H1 (cell line): ENCODE results near the gene S100G. TPM values are rescaled to one million over a fixed set of nuclear protein-coding genes. Genes with fewer than 3 reads are reported as not detected.

ENCODE experiments used
- CTCF ChIA-PET: fragments of 300-600 bp; sonication (Branson Sonifier 250); formaldehyde crosslinking; loops from one replicate; lab custom pipeline; 2021; ENCODE audit not compliant: partially characterized antibody; lab: Charles Lee
- POLR2A ChIA-PET: fragments of 300-600 bp; sonication (Branson Sonifier 250); formaldehyde crosslinking; loops from one replicate; lab custom pipeline; 2021; ENCODE audit warnings: inconsistent platforms; ENCODE audit not compliant: partially characterized antibody; lab: Charles Lee
- DNase-seq, 2 experiments: peaks; one replicate each; pipeline versions ENCODE4 v3.0.0 to v3.0.0-alpha.2; 2010 to 2022; ENCODE audit warnings: low spot score in 2 of 2, low read depth in 1 of 2, mixed read lengths in 1 of 2
- FAIRE-seq: peaks from 2 replicates; lab custom pipeline; 2011; peaks lifted over from hg19 to GRCh38; lab: Jason Lieb, UNC
- H2AFZ ChIP-seq: 2 replicates; pipeline ENCODE4 v1.8.1; 2012; ENCODE audit warnings: low read length, inconsistent platforms
- H2AK5ac ChIP-seq: 2 replicates; pipeline ENCODE4 v1.6.1; 2013; ENCODE audit warnings: low read depth, low read length
- H2BK120ac ChIP-seq: replicated peaks from 2 replicates; pipeline ENCODE3; 2013; ENCODE audit warnings: low read depth, low read length, inconsistent platforms
- H2BK12ac ChIP-seq: 2 replicates; pipeline ENCODE4 v1.6.1; 2013; ENCODE audit warnings: low read depth, low read length
- H2BK15ac ChIP-seq: 2 replicates; pipeline ENCODE4 v1.6.1; 2013; ENCODE audit warnings: low read length
- H2BK20ac ChIP-seq: 2 replicates; pipeline ENCODE4 v1.6.1; 2013; ENCODE audit warnings: low read length
- H2BK5ac ChIP-seq: 2 replicates; pipeline ENCODE4 v1.6.1; 2013; ENCODE audit warnings: low read depth, low read length
- H3K14ac ChIP-seq: 2 replicates; pipeline ENCODE4 v1.6.1; 2013; ENCODE audit warnings: inconsistent platforms; ENCODE audit not compliant: insufficient read length
- H3K18ac ChIP-seq: 2 replicates; pipeline ENCODE4 v1.6.1; 2013; ENCODE audit warnings: low read length; ENCODE audit errors: extremely low read depth
- H3K23ac ChIP-seq: 2 replicates; pipeline ENCODE4 v1.6.1; 2013; ENCODE audit warnings: inconsistent platforms; ENCODE audit not compliant: insufficient read length
- H3K23me2 ChIP-seq: 2 replicates; pipeline ENCODE4 v1.6.1; 2013; ENCODE audit warnings: low read depth, low read length
- H3K27ac ChIP-seq: 2 replicates; pipeline ENCODE4 v1.6.1; 2011; ENCODE audit warnings: low read depth, low read length, inconsistent platforms
- H3K27me3 ChIP-seq, 4 experiments: replicated peaks in 1 of 4; 1 replicate in 1 of 4; 2 replicates in 3 of 4; pipeline versions ENCODE4 v1.6.1 to v1.8.1; 2011 to 2013; ENCODE audit warnings: low read length in 3 of 4, mild to moderate bottlenecking in 3 of 4, inconsistent platforms in 2 of 4, mixed read lengths in 2 of 4, moderate library complexity in 1 of 4; ENCODE audit not compliant: control insufficient read depth in 3 of 4, insufficient read depth in 3 of 4; ENCODE audit errors: extremely low read depth in 1 of 4
- H3K36me3 ChIP-seq, 4 experiments: 2 replicates each; pipeline versions ENCODE4 v1.6.1 to v1.8.1; 2011 to 2013; ENCODE audit warnings: mild to moderate bottlenecking in 4 of 4, low read length in 3 of 4, moderate library complexity in 2 of 4, control low read depth in 1 of 4, inconsistent platforms in 1 of 4; ENCODE audit not compliant: insufficient read depth in 4 of 4, control insufficient read depth in 2 of 4
- H3K4ac ChIP-seq: replicated peaks from 2 replicates; pipeline ENCODE3; 2013; ENCODE audit warnings: low read length, low read depth, mixed read lengths, inconsistent platforms; ENCODE audit not compliant: insufficient read length
- H3K4me1 ChIP-seq, 4 experiments: replicated peaks in 1 of 4; 1 replicate in 1 of 4; 2 replicates in 3 of 4; pipeline versions ENCODE4 v1.6.1 to v1.8.1; 2011 to 2013; ENCODE audit warnings: low read length in 3 of 4, inconsistent platforms in 2 of 4, mixed read lengths in 1 of 4; ENCODE audit not compliant: insufficient read depth in 4 of 4, control insufficient read depth in 3 of 4
- H3K4me2 ChIP-seq, 2 experiments: 2 replicates each; pipeline versions ENCODE4 v1.6.1 to v1.8.1; 2011 to 2013; ENCODE audit warnings: low read depth in 2 of 2, low read length in 2 of 2, control low read depth in 1 of 2, inconsistent platforms in 1 of 2, mild to moderate bottlenecking in 1 of 2; ENCODE audit not compliant: insufficient read depth in 1 of 2
- H3K4me3 ChIP-seq, 4 experiments: fragments of 200-600, 300-600 bp in 1 of 4; sonication (generic), shearing (Covaris generic), sonication (Bioruptor Twin) in 1 of 4; 2 replicates each; pipeline versions ENCODE4 v1.5.1 to v1.8.1; 2011 to 2016; ENCODE audit warnings: low read length in 4 of 4, low read depth in 3 of 4, control low read depth in 2 of 4, inconsistent platforms in 2 of 4, mild to moderate bottlenecking in 2 of 4, mixed read lengths in 1 of 4, moderate library complexity in 1 of 4; ENCODE audit not compliant: insufficient read depth in 2 of 4; ENCODE audit errors: extremely low read depth in 1 of 4
- H3K56ac ChIP-seq: replicated peaks from 2 replicates; pipeline ENCODE3; 2013; ENCODE audit warnings: low read depth, mild to moderate bottlenecking, mixed read lengths, low read length, inconsistent platforms; ENCODE audit not compliant: insufficient read length
- H3K79me1 ChIP-seq: 2 replicates; pipeline ENCODE4 v1.6.1; 2013; ENCODE audit warnings: low read depth, low read length, control low read depth
- H3K79me2 ChIP-seq, 2 experiments: 2 replicates each; pipeline versions ENCODE4 v1.6.1 to v1.8.1; 2012 to 2013; ENCODE audit warnings: low read length in 2 of 2, mild to moderate bottlenecking in 2 of 2, inconsistent platforms in 1 of 2; ENCODE audit not compliant: insufficient read depth in 2 of 2, control insufficient read depth in 1 of 2
- H3K9ac ChIP-seq, 4 experiments: replicated peaks in 1 of 4; 1 replicate in 1 of 4; 2 replicates in 3 of 4; pipeline versions ENCODE4 v1.6.1 to v1.8.1; 2011 to 2013; ENCODE audit warnings: low read depth in 3 of 4, low read length in 3 of 4, control low read depth in 2 of 4, mild to moderate bottlenecking in 2 of 4, moderate library complexity in 2 of 4, inconsistent platforms in 1 of 4; ENCODE audit errors: extremely low read depth in 1 of 4
- H3K9me3 ChIP-seq, 2 experiments: 2 replicates each; pipeline versions ENCODE4 v1.6.1 to v1.8.1; 2012 to 2013; ENCODE audit warnings: mild to moderate bottlenecking in 2 of 2, moderate library complexity in 2 of 2, control low read depth in 1 of 2, inconsistent platforms in 1 of 2, low read depth in 1 of 2, low read length in 1 of 2, mixed read lengths in 1 of 2; ENCODE audit not compliant: insufficient read depth in 2 of 2
- H4K20me1 ChIP-seq, 2 experiments: replicated peaks in 1 of 2; 2 replicates each; pipeline versions ENCODE3 to v1.8.1; 2011 to 2013; ENCODE audit warnings: inconsistent platforms in 2 of 2, low read length in 2 of 2, mild to moderate bottlenecking in 1 of 2; ENCODE audit not compliant: insufficient read depth in 2 of 2, control insufficient read depth in 1 of 2
- H4K5ac ChIP-seq: 2 replicates; pipeline ENCODE4 v1.6.1; 2013; ENCODE audit warnings: low read length, low read depth, mixed read lengths, inconsistent platforms; ENCODE audit not compliant: insufficient read length
- H4K8ac ChIP-seq: 2 replicates; pipeline ENCODE4 v1.8.0; 2013; ENCODE audit warnings: mild to moderate bottlenecking, moderate library complexity, low read length, inconsistent platforms; ENCODE audit not compliant: insufficient read depth; ENCODE audit errors: extremely low read depth
- H4K91ac ChIP-seq: replicated peaks from 2 replicates; pipeline ENCODE3; 2013; ENCODE audit warnings: low read length, mixed read lengths, inconsistent platforms; ENCODE audit not compliant: insufficient read length
- ASH2L ChIP-seq: fragments of 200-600, 300-600 bp; sonication (generic); IDR thresholded peaks from one replicate; pipeline ENCODE4 v1.7.1; 2017; ENCODE audit warnings: low read length
- CTBP2 ChIP-seq: IDR thresholded peaks from 2 replicates; pipeline ENCODE4 v1.7.0; 2011; ENCODE audit warnings: borderline replicate concordance, mild to moderate bottlenecking, moderate library complexity, mixed read lengths, low read length; ENCODE audit not compliant: insufficient read depth, insufficient read length
- KDM5A ChIP-seq: fragments of 200-600 bp; IDR thresholded peaks from 2 replicates; pipeline ENCODE4 v1.7.1; 2012; ENCODE audit warnings: mild to moderate bottlenecking, low read length, inconsistent platforms, mixed read lengths
- RAD21 ChIP-seq, 2 experiments: IDR thresholded peaks in 1 of 2; conservative IDR thresholded peaks in 1 of 2; 2 replicates each; pipeline ENCODE4 v1.6.1; 2011; ENCODE audit warnings: low read depth in 2 of 2, low read length in 2 of 2, improper control_type of control experiment in 1 of 2, inconsistent platforms in 1 of 2, mild to moderate bottlenecking in 1 of 2, moderate library complexity in 1 of 2
- TEAD4 ChIP-seq: IDR thresholded peaks from 2 replicates; pipeline ENCODE4 v1.6.1; 2012; ENCODE audit warnings: low read depth, low read length, inconsistent platforms, mixed read lengths
- WGBS, 2 experiments: shearing (Covaris generic) in 1 of 2; methylation state at CpG; one replicate each; pipeline versions ENCODE4 v1.1.6 to v1.1.7; 2013 to 2015; ENCODE audit warnings: low lambda C conversion rate in 2 of 2, mixed read lengths in 2 of 2, inconsistent platforms in 1 of 2, low coverage in 1 of 2, missing lambda C conversion rate in 1 of 2; ENCODE audit not compliant: insufficient replicate concordance in 2 of 2, insufficient coverage in 1 of 2, insufficient read length in 1 of 2; ENCODE audit errors: extremely low coverage in 1 of 2, missing lambda C conversion rate in 1 of 2; 5-methylcytosine and 5-hydroxymethylcytosine counted together
- polyA plus RNA-seq, 7 experiments: library from polyadenylated mRNA; depleted of rRNA in 3 of 7; stranded (reverse) in 5 of 7; unstranded in 2 of 7; fragments of >200 nt in 5 of 7; fragments of 200-250 nt in 2 of 7; gene quantifications; 1 replicate in 5 of 7; 2 replicates in 1 of 7; 4 replicates in 1 of 7; pipeline versions ENCODE4 v1.2.1 to v1.2.3, GENCODE V29; 2011 to 2013; ENCODE audit warnings: missing spikeins in 2 of 7, mixed read lengths in 2 of 7
- total RNA-seq: library from RNA; stranded (reverse); fragmentation: NEBNext Ultra II Directional; extraction: Animal tissue kit (Norgen Biotek cat#: 25700); gene quantifications from 2 replicates; pipeline ENCODE4 v1.2.1, GENCODE V29; 2021

The S100G gene
- total and polyA plus RNA-seq, 2 of the 8 experiments (the other 6 are each of a cell fraction or from before 2014, with no cell fraction given), result not detected

- no peaks in the 10 kb centered on the region; a peak in 1 of 7 replicates for H3K27me3 ChIP-seq
- peaks cover 1 to 9% (median 4%) of the 10 kb centered on the region in 4 experiments; a peak in 4 of 7 replicates for H3K4me1 ChIP-seq
- peak overlapping the region; percentile 64 for H4K91ac ChIP-seq
- H3K9ac ChIP-seq, result no peak overlapping the region
- no peak overlapping the region for H2AFZ ChIP-seq
- H3K79me2 ChIP-seq, result no peaks in the 10 kb centered on the region
- H2BK15ac ChIP-seq, result no peak overlapping the region
- FAIRE-seq (peak; percentile 74), DNase-seq (peak in 1 of 2 experiments; percentile 49)
- 0 out of 2 replicates have a peak overlapping the region, but pooled peaks have one; percentile 60 for H3K18ac ChIP-seq
- H2AK5ac ChIP-seq, result no peak overlapping the region
- WGBS, 2 experiments, result 9% methylated on average over 17 of the region's 17 CpGs; no CpG with 5 or more reads in 1 of the 2 experiments
- no peaks in the 10 kb centered on the region for H3K9me3 ChIP-seq
- H2BK12ac ChIP-seq, result no peak overlapping the region; the same call in 1 of the 2 replicates
- H3K14ac ChIP-seq, result no peak overlapping the region
- H4K20me1 ChIP-seq, result no peaks in the 10 kb centered on the region
- ChIA-PET CTCF (interaction anchor here (0.7 to 1.1 kb wide), 3 partner anchors 10 to 176 kb away, joined by 3 read pairs; no protein-coding TSS in a partner anchor), POLR2A (no interaction called here)
- no peak overlapping the region for H4K5ac ChIP-seq
- H2BK5ac ChIP-seq, result no peak overlapping the region
- H3K56ac ChIP-seq, result no peak overlapping the region
- no peak overlapping the region for H2BK20ac ChIP-seq
- no peak overlapping the region for H3K27ac ChIP-seq
- H3K36me3 ChIP-seq, result peaks cover 0 to 3% (median 0%) of the 10 kb centered on the region in 4 experiments; a peak in 3 of 8 replicates
- no peaks in the 10 kb centered on the region for H3K79me1 ChIP-seq
- H3K4me3 ChIP-seq, result no peak overlapping the region
- H2BK120ac ChIP-seq, result no peak overlapping the region
- peak overlapping the region; percentile 67 for H3K4ac ChIP-seq
- peak overlapping the region; percentile 42 to 57; a peak in 3 of 4 replicates for H3K4me2 ChIP-seq
- no peak overlapping the region for H4K8ac ChIP-seq
- no peaks in the 10 kb centered on the region for H3K23me2 ChIP-seq
- H3K23ac ChIP-seq, result no peak overlapping the region
- TF ChIP-seq RAD21 (IDR thresholded peaks at IDR 0.05 in 1 of 2, conservative IDR thresholded peaks at IDR 0.05 in 1 of 2; ENCODE audit: low read depth in 2 of 2, low read length in 2 of 2) (peak in 1 of 2 experiments; percentile 26; a peak in 1 of 4 replicates), TEAD4 (peak; percentile 69; the same call in 1 of the 2 replicates), CTBP2 (peak; percentile 55), KDM5A (no peak), ASH2L (peak; percentile 27)
These were observed 20.9 kb upstream of the S100G start for GRCh38 chrX:16628946-16629595.
